Body of pancreas (tissue), 4 donors: ENCODE measurements around the gene OCRL.

Experiments
- CTCF ChIP-seq, 7 experiments: fragments of 450-650 bp in 4 of 7; fragments of 200-600 bp in 3 of 7; sonication (generic) in 3 of 7; IDR thresholded peaks; one replicate each; pipeline ENCODE4 v1.5.1; 2016 to 2019; ENCODE audit warnings: antibody characterized with exemption in 7 of 7
- POLR2A ChIP-seq, 3 donors: fragments of 450-650 bp; IDR thresholded peaks; one replicate each; pipeline ENCODE4 v1.6.1; 2016; ENCODE audit warnings: antibody characterized with exemption in 3 of 3, mild to moderate bottlenecking in 2 of 3

GRCh38 chrX:129629837-129630236 is 89.8 kb downstream of the OCRL start:
- TF ChIP-seq CTCF (IDR thresholded peaks at IDR 0.05), result no peak
- TF ChIP-seq POLR2A (IDR thresholded peaks at IDR 0.05), result no peak
